CD14-positive monocyte (primary cell): Measurements from ENCODE around the gene NR4A1. TPM values are rescaled to one million over a fixed set of nuclear protein-coding genes. Genes with fewer than 3 reads are reported as not detected.

Experiments
- DNase-seq, 3 donors: peaks; one replicate each; pipeline ENCODE4 v3.0.0-alpha.2; 2011 to 2022
- H2AFZ ChIP-seq: 2 replicates; pipeline ENCODE4 v1.6.0; 2012; ENCODE audit warnings: mild to moderate bottlenecking, low read depth, low read length, inconsistent platforms; ENCODE audit not compliant: insufficient read depth, poor library complexity, severe bottlenecking
- H3K27ac ChIP-seq, 2 donors: 1 replicate in 1 of 2; 2 replicates in 1 of 2; pipeline ENCODE4 v1.5.1; 2012 to 2013; ENCODE audit warnings: low read length in 2 of 2, control low read depth in 1 of 2, inconsistent platforms in 1 of 2, low read depth in 1 of 2, mild to moderate bottlenecking in 1 of 2
- H3K27me3 ChIP-seq, 2 donors: one replicate each; pipeline versions ENCODE4 v1.6.0 to v1.6.1; 2011 to 2013; ENCODE audit warnings: low read length in 2 of 2; ENCODE audit not compliant: control insufficient read depth in 2 of 2, insufficient read depth in 2 of 2
- H3K36me3 ChIP-seq, 2 donors: replicated peaks in 1 of 2; 1 replicate in 1 of 2; 2 replicates in 1 of 2; pipeline versions ENCODE4 v1.5.1 to v1.6.1; 2012 to 2013; ENCODE audit warnings: low read length in 2 of 2, control low read depth in 1 of 2, inconsistent platforms in 1 of 2, mild to moderate bottlenecking in 1 of 2; ENCODE audit not compliant: insufficient read depth in 2 of 2, control insufficient read depth in 1 of 2
- H3K4me1 ChIP-seq, 2 donors: 1 replicate in 1 of 2; 2 replicates in 1 of 2; pipeline versions ENCODE4 v1.5.1 to v1.6.1; 2012 to 2013; ENCODE audit warnings: low read length in 2 of 2, control low read depth in 1 of 2, inconsistent platforms in 1 of 2, mild to moderate bottlenecking in 1 of 2, moderate library complexity in 1 of 2; ENCODE audit not compliant: insufficient read depth in 2 of 2, control insufficient read depth in 1 of 2
- H3K4me2 ChIP-seq: replicated peaks from 2 replicates; pipeline ENCODE3; 2012; ENCODE audit warnings: low read length, moderate library complexity, mild to moderate bottlenecking; ENCODE audit not compliant: poor library complexity, severe bottlenecking; ENCODE audit errors: extremely low read depth
- H3K4me3 ChIP-seq, 3 experiments: fragments of 200-600 bp in 1 of 3; sonication (generic) in 1 of 3; replicated peaks in 1 of 3; 1 replicate in 2 of 3; 2 replicates in 1 of 3; pipeline ENCODE4 v1.5.1; 2011 to 2013; ENCODE audit warnings: low read length in 3 of 3, mild to moderate bottlenecking in 3 of 3, control low read depth in 2 of 3, low read depth in 2 of 3, inconsistent platforms in 1 of 3, moderate library complexity in 1 of 3
- H3K79me2 ChIP-seq: 2 replicates; pipeline ENCODE4 v1.6.0; 2012; ENCODE audit warnings: mild to moderate bottlenecking, control low read depth, inconsistent platforms, low read length, moderate library complexity; ENCODE audit not compliant: insufficient read depth
- H3K9ac ChIP-seq: 2 replicates; pipeline ENCODE4 v1.6.0; 2017; ENCODE audit warnings: low read length, mild to moderate bottlenecking; ENCODE audit not compliant: insufficient read depth, poor library complexity, severe bottlenecking
- H3K9me3 ChIP-seq, 2 donors: replicated peaks in 1 of 2; 1 replicate in 1 of 2; 2 replicates in 1 of 2; pipeline versions ENCODE4 v1.5.1 to v1.6.1; 2012 to 2013; ENCODE audit warnings: low read length in 2 of 2, control low read depth in 1 of 2; ENCODE audit not compliant: control insufficient read depth in 1 of 2, insufficient read depth in 1 of 2
- H4K20me1 ChIP-seq: 2 replicates; pipeline ENCODE4 v1.6.0; 2012; ENCODE audit warnings: mild to moderate bottlenecking, low read length, control low read depth, moderate library complexity; ENCODE audit not compliant: insufficient read depth
- H3K27ac Mint-ChIP-seq, 7 donors: one replicate each; pipeline ENCODE4 v1.8.0; 2020; ENCODE audit warnings: mild to moderate bottlenecking in 7 of 7, mixed read lengths in 7 of 7, moderate library complexity in 6 of 7, inconsistent platforms in 2 of 7
- H3K27me3 Mint-ChIP-seq, 3 donors: one replicate each; pipeline ENCODE4 v1.8.0; 2021 to 2022; ENCODE audit warnings: low read depth in 3 of 3, mild to moderate bottlenecking in 3 of 3, mixed read lengths in 3 of 3, moderate library complexity in 3 of 3, inconsistent platforms in 1 of 3
- H3K36me3 Mint-ChIP-seq, 2 donors: one replicate each; pipeline ENCODE4 v1.8.0; 2020; ENCODE audit warnings: mixed read lengths in 2 of 2, inconsistent platforms in 1 of 2, mild to moderate bottlenecking in 1 of 2
- H3K4me1 Mint-ChIP-seq: one replicate; pipeline ENCODE4 v1.8.0; 2020; ENCODE audit warnings: mild to moderate bottlenecking, mixed read lengths
- H3K4me3 Mint-ChIP-seq, 2 donors: one replicate each; pipeline ENCODE4 v1.8.0; 2020; ENCODE audit warnings: mild to moderate bottlenecking in 2 of 2, mixed read lengths in 2 of 2, moderate library complexity in 1 of 2
- H3K9me3 Mint-ChIP-seq, 7 donors: one replicate each; pipeline ENCODE4 v1.8.0; 2020 to 2022; ENCODE audit warnings: mixed read lengths in 7 of 7, mild to moderate bottlenecking in 6 of 7, moderate library complexity in 6 of 7, inconsistent platforms in 2 of 7
- WGBS: methylation state at CpG from one replicate; pipeline ENCODE4 v1.1.5; 2013; ENCODE audit warnings: missing lambda C conversion rate; ENCODE audit not compliant: insufficient coverage; 5-methylcytosine and 5-hydroxymethylcytosine counted together
- intact Hi-C, 2 donors: fragments of 100-400 bp; cut with micrococcal nuclease; formaldehyde crosslinking; loops; one replicate each; pipeline versions ENCODE4 v1.15.0 to v1.15.1; 2023
- polyA plus RNA-seq, 3 donors: library from polyadenylated mRNA; depleted of rRNA in 1 of 3; unstranded in 2 of 3; stranded (reverse) in 1 of 3; fragments of 300-500 nt in 2 of 3; fragments of >200 nt in 1 of 3; fragmentation: Illumina TruSeq in 2 of 3; gene quantifications; 1 replicate in 2 of 3; 2 replicates in 1 of 3; pipeline ENCODE4 v1.2.3, GENCODE V29; 2012 to 2021
- TF ChIP-seq, protein P1 (sequence below): fragments of 200-600 bp; IDR thresholded peaks from one replicate; pipeline ENCODE4 v1.8.0; 2022; ENCODE audit warnings: antibody characterized with exemption, mild to moderate bottlenecking

The NR4A1 gene
- polyA plus RNA-seq, 3 donors, result 10.1 to 1,297 (median 41.4) TPM

GRCh38 chr12:52091061-52091460, 39.8 kb downstream of the NR4A1 start:
- Histone ChIP-seq H4K20me1 (no peaks in the 10 kb centered on the region), H3K79me2 (no peaks in the 10 kb centered on the region), H3K36me3 (no peaks in the 10 kb centered on the region), H3K9me3 (no peaks in the 10 kb centered on the region), H3K4me3 (no peak overlapping the region), H3K27ac (no peak overlapping the region), H3K4me1 (no peaks in the 10 kb centered on the region), H3K27me3 (peaks cover 0 to 17% of the 10 kb centered on the region in 2 donors), H3K9ac (no peak overlapping the region), H2AFZ (no peak overlapping the region), H3K4me2 (no peak overlapping the region)
- DNase-seq, result no peak
- H3K36me3 Mint-ChIP-seq, result no peaks in the 10 kb centered on the region
- peaks cover 19 to 51% (median 41%) of the 10 kb centered on the region in 3 donors for H3K27me3 Mint-ChIP-seq
- no peak overlapping the region for H3K27ac Mint-ChIP-seq
- H3K9me3 Mint-ChIP-seq, result peaks cover 0 to 4% (median 0%) of the 10 kb centered on the region in 7 donors
- intact Hi-C loops, result no loop called here
- H3K4me1 Mint-ChIP-seq, result no peaks in the 10 kb centered on the region
- TF ChIP-seq, protein P1, sequence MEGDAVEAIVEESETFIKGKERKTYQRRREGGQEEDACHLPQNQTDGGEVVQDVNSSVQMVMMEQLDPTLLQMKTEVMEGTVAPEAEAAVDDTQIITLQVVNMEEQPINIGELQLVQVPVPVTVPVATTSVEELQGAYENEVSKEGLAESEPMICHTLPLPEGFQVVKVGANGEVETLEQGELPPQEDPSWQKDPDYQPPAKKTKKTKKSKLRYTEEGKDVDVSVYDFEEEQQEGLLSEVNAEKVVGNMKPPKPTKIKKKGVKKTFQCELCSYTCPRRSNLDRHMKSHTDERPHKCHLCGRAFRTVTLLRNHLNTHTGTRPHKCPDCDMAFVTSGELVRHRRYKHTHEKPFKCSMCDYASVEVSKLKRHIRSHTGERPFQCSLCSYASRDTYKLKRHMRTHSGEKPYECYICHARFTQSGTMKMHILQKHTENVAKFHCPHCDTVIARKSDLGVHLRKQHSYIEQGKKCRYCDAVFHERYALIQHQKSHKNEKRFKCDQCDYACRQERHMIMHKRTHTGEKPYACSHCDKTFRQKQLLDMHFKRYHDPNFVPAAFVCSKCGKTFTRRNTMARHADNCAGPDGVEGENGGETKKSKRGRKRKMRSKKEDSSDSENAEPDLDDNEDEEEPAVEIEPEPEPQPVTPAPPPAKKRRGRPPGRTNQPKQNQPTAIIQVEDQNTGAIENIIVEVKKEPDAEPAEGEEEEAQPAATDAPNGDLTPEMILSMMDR, result no peak
- no peak overlapping the region for H3K4me3 Mint-ChIP-seq
- 39% methylated on average over 3 of the region's 3 CpGs for WGBS

- Mint-ChIP-seq H3K4me1 (no peaks in the 10 kb centered on the region), H3K27me3 (peaks cover 17 to 47% (median 41%) of the 10 kb centered on the region in 3 donors), H3K4me3 (no peak overlapping the region), H3K36me3 (no peaks in the 10 kb centered on the region), H3K9me3 (peaks cover 0 to 3% (median 0%) of the 10 kb centered on the region in 7 donors), H3K27ac (no peak overlapping the region)
- H4K20me1 ChIP-seq, result no peaks in the 10 kb centered on the region
- TF ChIP-seq, protein P1, result no peak
- H3K4me2 ChIP-seq, result no peak overlapping the region
- H3K9ac ChIP-seq, result no peak overlapping the region
- no peaks in the 10 kb centered on the region for H3K4me1 ChIP-seq
- no peaks in the 10 kb centered on the region for H3K9me3 ChIP-seq
- H3K4me3 ChIP-seq, result no peak overlapping the region
- no peak overlapping the region for H3K27ac ChIP-seq
- H3K27me3 ChIP-seq, result peaks cover 0 to 17% of the 10 kb centered on the region in 2 donors
- WGBS, result no CpG with 5 or more reads among the region's 8 CpGs
- intact Hi-C loops, result no loop called here
- no peak for DNase-seq
- H2AFZ ChIP-seq, result no peak overlapping the region
- H3K79me2 ChIP-seq, result no peaks in the 10 kb centered on the region
- H3K36me3 ChIP-seq, result no peaks in the 10 kb centered on the region
These were observed 40.6 kb downstream of the NR4A1 start for GRCh38 chr12:52091869-52092268.
